OCI-LY7 (cell line): Measurements from ENCODE around the gene UBE2Q1. TPM values are rescaled to one million over a fixed set of nuclear protein-coding genes. Genes with fewer than 3 reads are reported as not detected.

ENCODE experiments used
- BruUV-seq: library from RNA; stranded (reverse); fragments of 400-500 nt; replicated peaks from 2 replicates; lab custom pipeline; 2021; lab: Mats Ljungman, UMichigan
- CTCF ChIA-PET: fragments of 300-600 bp; sonication (Branson Sonifier 250); formaldehyde crosslinking; loops from one replicate; lab custom pipeline; 2022; ENCODE audit warnings: antibody characterized with exemption; ENCODE audit not compliant: unreplicated experiment; lab: Charles Lee
- POLR2A ChIA-PET: fragments of 300-600 bp; sonication (Branson Sonifier 250); formaldehyde crosslinking; loops from one replicate; lab custom pipeline; 2022; ENCODE audit warnings: antibody characterized with exemption; lab: Charles Lee
- DNase-seq: peaks from one replicate; pipeline ENCODE4 v3.0.0-alpha.2; 2015; ENCODE audit warnings: low spot score
- H2AFZ ChIP-seq: fragments of 200-600 bp; sonication (generic), shearing (Covaris generic); 2 replicates; pipeline ENCODE4 v1.6.1; 2014; ENCODE audit warnings: mild to moderate bottlenecking, antibody characterized with exemption, low read length, moderate library complexity
- H3K27ac ChIP-seq: fragments of 200-600 bp; sonication (generic); 2 replicates; pipeline ENCODE4 v1.5.1; 2014; ENCODE audit warnings: mixed run types, low read depth, mild to moderate bottlenecking, moderate library complexity, low read length, inconsistent platforms; ENCODE audit not compliant: poor library complexity, severe bottlenecking
- H3K36me3 ChIP-seq: fragments of 200-600 bp; sonication (generic); 2 replicates; pipeline ENCODE4 v1.6.1; 2014; ENCODE audit warnings: mild to moderate bottlenecking, antibody characterized with exemption, low read length, moderate library complexity, mixed read lengths; ENCODE audit not compliant: insufficient read depth
- H3K4me1 ChIP-seq: fragments of 200-600 bp; sonication (generic); 2 replicates; pipeline ENCODE4 v1.5.1; 2014; ENCODE audit warnings: mild to moderate bottlenecking, low read length; ENCODE audit not compliant: insufficient read depth, poor library complexity, severe bottlenecking
- H3K4me2 ChIP-seq: fragments of 200-600 bp; sonication (generic); 2 replicates; pipeline ENCODE4 v1.6.1; 2014; ENCODE audit warnings: mild to moderate bottlenecking, low read length
- H3K4me3 ChIP-seq: fragments of 200-600 bp; sonication (generic); 2 replicates; pipeline ENCODE4 v1.5.1; 2014; ENCODE audit warnings: mild to moderate bottlenecking, low read depth, low read length; ENCODE audit not compliant: poor library complexity, severe bottlenecking
- H3K79me2 ChIP-seq: fragments of 200-600 bp; sonication (generic); 2 replicates; pipeline ENCODE4 v1.6.1; 2016; ENCODE audit warnings: low read depth, mild to moderate bottlenecking, low read length, moderate library complexity, mixed read lengths; ENCODE audit not compliant: insufficient read depth
- H3K9me2 ChIP-seq: fragments of 200-600 bp; sonication (generic); 2 replicates; pipeline ENCODE4 v1.6.1; 2016; ENCODE audit warnings: mild to moderate bottlenecking, low read length, mixed read lengths; ENCODE audit not compliant: insufficient read depth
- H3K9me3 ChIP-seq: fragments of 200-600 bp; sonication (generic); 2 replicates; pipeline ENCODE4 v1.6.1; 2014; ENCODE audit warnings: mild to moderate bottlenecking, mixed run types, low read length, mixed read lengths
- H4K20me1 ChIP-seq: fragments of 200-600 bp; sonication (generic); 2 replicates; pipeline ENCODE4 v1.6.1; 2014; ENCODE audit warnings: mild to moderate bottlenecking, antibody characterized with exemption, low read length, moderate library complexity, mixed read lengths; ENCODE audit not compliant: insufficient read depth
- EZH2phosphoT487 ChIP-seq: fragments of 200-600 bp; sonication (generic); IDR thresholded peaks from 2 replicates; pipeline ENCODE4 v1.6.1; 2018; ENCODE audit warnings: low read depth, borderline replicate concordance, mild to moderate bottlenecking, mixed run types, antibody characterized with exemption, low read length, moderate library complexity, mixed read lengths
- intact Hi-C: fragments of 100-400 bp; cut with micrococcal nuclease; formaldehyde crosslinking; loops from one replicate; pipeline ENCODE4 v1.10.0; 2022; ENCODE audit not compliant: unreplicated experiment
- total RNA-seq, 2 experiments: library from RNA; depleted of rRNA in 1 of 2; stranded (reverse); fragments of >200 nt in 1 of 2; shearing (Covaris generic) in 1 of 2; gene quantifications; 2 replicates each; pipeline ENCODE4 v1.2.3, GENCODE V29; 2014 to 2022
- TF ChIP-seq, protein P1 (sequence below): fragments of 200-600 bp; sonication (generic); conservative IDR thresholded peaks from 2 replicates; pipeline ENCODE4 v1.5.1; 2014; ENCODE audit warnings: mild to moderate bottlenecking, antibody characterized with exemption, low read length, moderate library complexity, mixed read lengths

The UBE2Q1 gene
- total RNA-seq, 2 experiments from 2014 or later: 34.6 to 84.5 TPM

DNA sequence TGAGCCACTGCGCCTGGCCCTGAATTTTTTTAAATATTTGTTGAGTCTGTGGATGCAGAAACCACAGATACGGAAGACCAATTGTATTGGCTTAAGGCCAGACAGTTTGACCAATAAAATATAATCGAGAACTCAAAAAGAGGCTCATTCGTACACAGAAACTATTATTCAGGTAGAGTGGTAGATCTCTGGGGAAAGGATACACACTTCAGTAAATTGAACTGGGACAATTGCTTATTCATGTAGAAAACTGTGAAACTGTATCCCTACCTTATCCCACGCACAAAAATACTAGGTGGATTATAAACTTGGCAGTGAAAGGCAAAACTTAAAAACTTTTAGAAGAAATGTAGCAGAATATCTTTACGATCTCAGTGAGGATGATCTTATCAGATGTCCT lies 31.3 kb downstream of the UBE2Q1 start:
- H3K27ac ChIP-seq: no peak overlapping the region
- no peaks in the 10 kb centered on the region for H3K9me3 ChIP-seq
- TF ChIP-seq, protein P1, sequence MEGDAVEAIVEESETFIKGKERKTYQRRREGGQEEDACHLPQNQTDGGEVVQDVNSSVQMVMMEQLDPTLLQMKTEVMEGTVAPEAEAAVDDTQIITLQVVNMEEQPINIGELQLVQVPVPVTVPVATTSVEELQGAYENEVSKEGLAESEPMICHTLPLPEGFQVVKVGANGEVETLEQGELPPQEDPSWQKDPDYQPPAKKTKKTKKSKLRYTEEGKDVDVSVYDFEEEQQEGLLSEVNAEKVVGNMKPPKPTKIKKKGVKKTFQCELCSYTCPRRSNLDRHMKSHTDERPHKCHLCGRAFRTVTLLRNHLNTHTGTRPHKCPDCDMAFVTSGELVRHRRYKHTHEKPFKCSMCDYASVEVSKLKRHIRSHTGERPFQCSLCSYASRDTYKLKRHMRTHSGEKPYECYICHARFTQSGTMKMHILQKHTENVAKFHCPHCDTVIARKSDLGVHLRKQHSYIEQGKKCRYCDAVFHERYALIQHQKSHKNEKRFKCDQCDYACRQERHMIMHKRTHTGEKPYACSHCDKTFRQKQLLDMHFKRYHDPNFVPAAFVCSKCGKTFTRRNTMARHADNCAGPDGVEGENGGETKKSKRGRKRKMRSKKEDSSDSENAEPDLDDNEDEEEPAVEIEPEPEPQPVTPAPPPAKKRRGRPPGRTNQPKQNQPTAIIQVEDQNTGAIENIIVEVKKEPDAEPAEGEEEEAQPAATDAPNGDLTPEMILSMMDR: no peak
- TF ChIP-seq EZH2phosphoT487: no peak
- CTCF ChIA-PET: no interaction called here
- POLR2A ChIA-PET: no interaction called here
- BruUV-seq: no TSS peak
- H3K4me2 ChIP-seq: no peak overlapping the region
- no peaks in the 10 kb centered on the region for H3K79me2 ChIP-seq
- no peaks in the 10 kb centered on the region for H3K9me2 ChIP-seq
- intact Hi-C loops: no loop called here
- no peak for DNase-seq
- no peaks in the 10 kb centered on the region for H3K36me3 ChIP-seq
- no peaks in the 10 kb centered on the region for H4K20me1 ChIP-seq
- H2AFZ ChIP-seq: no peak overlapping the region
- H3K4me1 ChIP-seq: no peaks in the 10 kb centered on the region
- H3K4me3 ChIP-seq: no peak overlapping the region

DNA sequence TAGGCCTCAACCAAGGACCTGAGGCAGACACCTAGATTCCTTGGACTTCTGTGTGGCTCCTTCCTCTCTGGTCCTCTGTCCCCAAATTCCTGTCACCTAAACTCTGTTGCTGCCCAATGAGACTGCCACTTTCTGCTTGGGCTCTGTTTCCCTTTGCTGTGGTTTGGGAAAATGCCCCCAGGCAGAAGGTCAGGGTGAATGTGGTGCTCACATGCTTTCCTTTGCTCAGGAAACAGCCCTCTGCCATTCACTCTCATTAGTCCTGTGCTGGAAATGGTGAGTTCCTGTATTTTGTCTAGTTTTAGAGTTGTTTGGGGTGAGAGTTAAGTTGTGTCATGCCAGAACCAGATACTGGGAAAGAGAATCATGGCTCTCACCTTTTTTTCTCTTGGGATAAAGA lies 33.6 kb downstream of the UBE2Q1 start:
- ChIA-PET POLR2A (no interaction called here), CTCF (no interaction called here)
- Histone ChIP-seq H3K36me3 (no peaks in the 10 kb centered on the region), H4K20me1 (no peaks in the 10 kb centered on the region), H3K4me2 (no peak overlapping the region), H3K4me3 (no peak overlapping the region), H3K79me2 (no peaks in the 10 kb centered on the region), H3K4me1 (no peaks in the 10 kb centered on the region), H3K9me2 (no peaks in the 10 kb centered on the region), H3K9me3 (no peaks in the 10 kb centered on the region), H3K27ac (no peak overlapping the region), H2AFZ (no peak overlapping the region)
- no peak for TF ChIP-seq EZH2phosphoT487
- TF ChIP-seq, protein P1: no peak
- intact Hi-C loops: no loop called here
- BruUV-seq: no TSS peak
- no peak for DNase-seq

DNA sequence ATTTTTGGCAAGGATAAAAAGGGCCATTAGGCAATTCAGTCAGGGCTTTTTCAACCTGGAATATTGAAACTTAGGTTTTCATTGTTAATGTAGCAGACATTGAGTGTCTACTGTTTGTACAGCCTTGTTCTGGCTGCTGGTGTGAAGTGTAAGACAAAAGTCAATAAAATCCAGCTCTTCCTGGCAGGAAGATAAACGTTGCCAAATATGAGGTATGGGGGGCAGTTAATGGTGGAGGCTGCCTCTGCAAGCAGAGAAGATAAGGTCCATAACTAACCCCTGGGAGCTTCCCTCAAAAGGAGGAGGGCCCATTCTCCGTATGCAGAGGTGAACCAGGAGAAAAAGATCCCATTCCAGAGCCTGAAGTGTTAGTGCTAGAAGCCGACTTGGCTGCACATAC lies 36.8 kb downstream of the UBE2Q1 start:
- TF ChIP-seq EZH2phosphoT487: no peak
- TF ChIP-seq, protein P1: no peak
- H3K9me3 ChIP-seq: no peaks in the 10 kb centered on the region
- H4K20me1 ChIP-seq: no peaks in the 10 kb centered on the region
- H3K36me3 ChIP-seq: no peaks in the 10 kb centered on the region
- intact Hi-C loops: no loop called here
- BruUV-seq: no TSS peak
- ChIA-PET POLR2A (interaction anchor here (0.6 to 1.5 kb wide), 3 partner anchors 9 to 83 kb away, joined by 3 to 4 read pairs (median 3); no protein-coding TSS in a partner anchor), CTCF (interaction anchor here (0.6 kb wide), 1 partner anchor 38 kb away, joined by 3 read pairs; no protein-coding TSS in a partner anchor)
- H3K4me3 ChIP-seq: no peak overlapping the region
- H3K9me2 ChIP-seq: no peaks in the 10 kb centered on the region
- H3K4me2 ChIP-seq: no peak overlapping the region
- no peak for DNase-seq
- no peaks in the 10 kb centered on the region for H3K79me2 ChIP-seq
- H2AFZ ChIP-seq: no peak overlapping the region
- H3K4me1 ChIP-seq: no peaks in the 10 kb centered on the region
- no peak overlapping the region for H3K27ac ChIP-seq
